ENCODE data around the gene FAM81B.

The FAM81B gene

DNA sequence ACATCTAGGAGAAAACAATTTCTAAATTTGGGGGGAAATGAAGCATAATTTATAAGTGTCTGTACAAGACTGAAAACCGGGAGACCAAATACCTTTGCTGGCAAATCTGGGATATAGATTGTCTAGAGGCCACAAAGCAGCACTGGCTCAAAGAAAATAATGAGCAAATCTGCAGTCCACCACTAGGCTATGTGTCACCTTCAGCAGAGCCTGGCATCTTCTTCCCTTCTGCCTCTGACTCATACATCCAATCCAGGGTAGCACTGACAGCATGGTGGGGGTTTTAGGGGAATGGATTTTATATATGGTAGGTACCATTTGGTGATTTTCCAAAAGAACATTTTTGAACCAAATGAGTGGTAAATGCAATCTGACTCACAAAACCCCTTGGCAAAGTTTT, 12.8 kb downstream of the FAM81B start:
- DNase-seq: no peak

GRCh38 chr5:95406426-95407090, 15.4 kb downstream of the FAM81B start:
- no peak for DNase-seq

- no peak for DNase-seq
These were observed 19.1 kb downstream of the FAM81B start for GRCh38 chr5:95410279-95410678.

GRCh38 chr5:95411474-95411873, 20.3 kb downstream of the FAM81B start:
- no peak for DNase-seq

DNA sequence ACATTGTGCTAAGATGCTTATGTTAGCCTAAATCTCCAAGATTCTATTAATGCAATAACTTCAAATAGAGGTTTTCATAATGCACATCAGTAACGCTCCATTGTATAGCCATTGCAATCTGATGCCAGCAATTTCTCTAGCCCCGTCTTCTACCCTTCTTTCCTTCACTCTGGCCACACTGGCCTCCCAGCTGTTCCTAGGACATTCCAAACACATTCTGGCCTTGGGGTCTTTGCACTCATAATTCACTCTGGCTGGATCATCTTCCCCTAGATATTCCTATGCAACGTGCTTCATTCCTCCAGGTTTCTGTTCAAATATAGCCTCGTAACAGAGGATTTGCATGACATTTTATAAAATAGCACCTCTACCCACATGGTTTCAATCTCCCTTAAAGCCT, 23.3 kb downstream of the FAM81B start:
- DNase-seq: no peak

DNA sequence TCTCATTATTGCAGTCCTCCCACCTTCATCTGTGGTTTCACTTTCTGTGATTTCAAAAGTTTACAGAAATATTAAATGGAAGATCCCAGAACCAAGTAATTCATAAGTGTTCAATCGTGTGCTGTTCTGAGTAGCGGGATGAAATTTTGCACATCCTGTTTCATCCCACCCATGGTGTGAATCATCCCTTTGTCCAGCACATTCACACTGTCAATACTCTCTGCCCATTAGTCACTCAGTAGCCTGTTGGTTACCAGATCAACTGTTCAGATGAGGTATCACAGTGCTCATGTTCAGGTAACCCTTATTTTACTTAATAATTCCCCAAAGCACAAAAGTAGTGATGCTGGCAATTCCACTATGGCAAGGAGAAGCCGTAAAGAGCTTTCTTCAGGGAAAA, 26.8 kb downstream of the FAM81B start:
- DNase-seq: no peak

DNA sequence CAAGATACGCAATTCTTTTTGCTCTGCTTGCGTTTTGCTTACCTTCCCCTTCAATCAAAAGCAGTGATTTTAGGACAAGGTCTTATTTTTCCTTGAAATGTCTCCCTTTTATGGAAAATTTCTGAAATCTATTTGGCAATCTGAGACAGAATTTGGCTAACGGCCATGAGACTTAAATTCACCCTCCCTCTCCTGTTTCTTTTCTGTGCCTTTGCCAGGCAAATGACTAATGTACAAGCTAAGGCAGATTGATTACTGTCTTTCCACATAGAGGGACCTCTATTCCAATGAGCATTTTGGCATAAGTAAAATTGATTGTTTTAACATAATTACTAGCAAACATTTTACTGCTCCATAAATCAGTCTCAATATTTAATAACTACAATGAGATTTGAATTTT, 31.7 kb downstream of the FAM81B start:
- no peak for DNase-seq

DNA sequence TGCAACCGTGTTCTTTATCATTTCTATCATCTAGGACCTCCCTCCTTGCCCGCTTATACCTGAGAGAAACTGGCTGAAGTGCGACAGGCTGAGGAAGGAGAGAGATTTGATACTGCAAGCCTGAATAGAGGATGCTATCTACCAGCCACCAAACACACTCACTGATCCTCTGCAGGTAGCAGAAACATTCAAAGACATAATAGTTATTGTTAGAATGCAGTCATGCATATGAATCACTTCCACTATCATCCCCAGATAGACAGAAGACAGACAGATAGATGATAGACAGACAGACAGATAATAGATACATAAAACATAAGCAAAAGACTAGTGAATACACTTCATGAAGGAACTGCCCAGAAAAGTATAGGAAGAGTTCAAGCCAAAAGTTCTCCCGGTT, 32.9 kb downstream of the FAM81B start:
- DNase-seq: no peak

GRCh38 chr5:95424526-95424925, 33.4 kb downstream of the FAM81B start:
- DNase-seq: no peak

GRCh38 chr5:95426227-95426626, 35.1 kb downstream of the FAM81B start:
- DNase-seq: no peak

DNA sequence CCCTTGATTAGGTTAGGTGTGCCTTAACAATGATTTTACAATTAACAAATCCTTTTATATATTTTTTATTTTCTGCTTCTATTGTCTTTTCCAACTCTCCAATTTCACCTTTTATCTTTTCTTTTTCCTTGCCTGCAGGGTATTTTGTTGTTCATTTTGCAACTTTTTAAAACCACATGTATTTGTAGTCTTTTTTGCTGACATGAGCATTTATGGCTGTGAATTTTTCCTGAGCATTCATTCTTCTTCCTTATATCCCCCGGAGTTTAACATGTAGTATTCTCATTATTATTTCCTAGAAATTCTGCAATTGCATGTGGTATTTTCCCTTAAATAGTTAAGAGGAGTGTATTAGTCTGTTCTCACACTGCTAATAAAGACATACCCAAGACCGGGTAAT, 41.6 kb downstream of the FAM81B start:
- no peak for DNase-seq

- no peak for DNase-seq
These were observed 48.8 kb downstream of the FAM81B start for GRCh38 chr5:95439801-95440493.

- no peak for DNase-seq
These were observed 49.7 kb downstream of the FAM81B start for GRCh38 chr5:95440825-95441224.

GRCh38 chr5:95441636-95442035, 50.5 kb downstream of the FAM81B start:
- DNase-seq: no peak

DNA sequence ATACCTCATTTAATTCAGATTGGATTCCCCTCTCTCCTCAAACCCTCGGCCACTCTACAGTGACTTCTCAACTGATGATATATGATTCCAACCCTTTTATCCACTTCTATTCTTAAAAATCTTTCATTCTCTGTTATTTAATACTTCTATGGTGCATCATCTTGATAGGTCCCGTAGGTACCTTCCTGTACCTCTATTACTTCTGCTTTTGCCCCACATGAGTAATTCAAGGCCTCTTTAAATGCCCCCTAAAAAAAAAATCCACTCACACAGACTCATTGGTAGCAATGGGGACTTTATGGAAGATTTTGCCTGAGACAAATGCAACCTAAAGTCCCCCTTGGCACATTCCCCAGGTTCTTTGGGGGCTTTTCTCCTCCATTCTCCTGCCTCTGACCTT, 54.3 kb downstream of the FAM81B start:
- DNase-seq: no peak

- DNase-seq: no peak
These were observed 54.8 kb downstream of the FAM81B start for GRCh38 chr5:95445995-95446394.

- no peak for DNase-seq
These were observed 55.5 kb downstream of the FAM81B start for GRCh38 chr5:95446560-95447221.

- no peak for DNase-seq
These were observed 56.8 kb downstream of the FAM81B start for GRCh38 chr5:95447961-95448360.

DNA sequence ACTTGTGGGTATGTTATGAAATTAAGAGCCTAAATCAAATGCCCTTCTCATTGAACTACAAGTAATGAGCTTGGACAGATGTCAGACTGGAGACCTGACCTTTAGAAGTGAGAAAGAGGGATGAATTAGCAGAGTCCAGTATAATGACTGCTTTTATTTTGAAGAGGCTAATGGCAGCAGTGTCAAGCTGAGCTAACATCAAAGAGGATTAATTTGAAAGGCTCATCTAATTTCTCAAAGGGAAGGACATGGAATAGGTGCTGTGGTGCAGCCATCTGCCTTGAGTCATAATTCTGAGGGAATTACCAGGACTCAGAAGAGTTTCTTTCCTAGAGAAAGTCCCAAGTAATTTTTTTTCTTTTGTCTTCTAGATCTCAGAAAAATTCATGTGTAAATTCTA, 57.6 kb downstream of the FAM81B start:
- DNase-seq: no peak

DNA sequence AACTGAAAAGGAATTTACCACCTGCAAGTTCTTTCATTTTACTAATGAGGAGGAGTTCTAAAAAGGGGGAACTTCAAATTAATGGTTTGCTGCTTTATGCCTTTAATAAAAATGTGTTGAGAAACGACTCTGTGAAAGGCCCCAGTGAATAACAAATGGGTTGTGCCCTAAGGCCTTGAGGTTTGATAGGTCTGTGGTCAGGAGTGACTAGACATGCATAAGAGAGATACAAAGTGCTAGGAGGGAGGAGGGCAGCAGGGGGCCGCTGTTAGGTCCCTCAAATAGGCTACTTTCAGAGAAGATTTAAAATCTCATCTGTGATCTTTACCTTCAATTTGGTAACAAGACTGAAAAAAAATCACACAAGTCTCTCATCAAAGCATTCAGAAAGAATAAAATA, 58.3 kb downstream of the FAM81B start:
- DNase-seq: no peak

DNA sequence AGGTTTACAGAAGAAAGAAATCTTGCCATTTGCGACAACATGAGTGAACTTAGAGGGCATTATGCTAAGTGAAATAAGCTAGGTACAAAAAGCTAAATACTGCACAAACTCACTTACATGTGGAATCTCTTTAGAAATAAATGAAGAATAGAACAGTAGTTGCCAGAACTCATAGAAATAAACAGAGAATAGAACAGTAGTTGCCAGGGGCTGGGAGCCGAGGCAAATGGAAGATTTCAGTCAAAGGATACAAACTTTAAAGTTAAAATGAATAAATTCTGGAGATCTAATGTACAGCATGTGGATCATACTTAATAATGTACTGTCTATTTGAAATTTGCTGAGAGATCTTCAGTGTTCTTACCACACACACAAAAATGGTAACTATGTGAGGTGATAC, 63.4 kb downstream of the FAM81B start:
- no peak for DNase-seq

- DNase-seq: no peak
These were observed 69.5 kb downstream of the FAM81B start for GRCh38 chr5:95460665-95461064.

DNA sequence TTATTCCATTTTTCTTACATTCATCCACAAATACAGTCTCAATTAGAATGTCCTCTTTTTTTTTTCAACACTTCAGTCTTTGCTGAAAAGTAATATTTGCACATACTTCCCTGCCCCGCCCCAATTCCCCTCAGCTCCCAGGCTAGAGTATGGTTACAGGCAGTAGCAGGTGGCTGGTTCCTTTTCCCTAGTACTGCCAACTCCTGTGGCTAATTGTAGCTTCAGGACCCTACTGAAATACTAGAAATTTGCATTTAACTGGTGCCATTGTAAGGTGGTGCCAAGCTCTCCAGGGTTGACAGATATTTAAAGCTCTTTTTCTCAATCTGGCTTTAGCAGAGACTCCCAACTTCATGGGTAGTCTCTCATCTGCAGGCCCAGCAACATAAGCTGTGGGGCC, 80.3 kb downstream of the FAM81B start:
- no peak for DNase-seq

DNA sequence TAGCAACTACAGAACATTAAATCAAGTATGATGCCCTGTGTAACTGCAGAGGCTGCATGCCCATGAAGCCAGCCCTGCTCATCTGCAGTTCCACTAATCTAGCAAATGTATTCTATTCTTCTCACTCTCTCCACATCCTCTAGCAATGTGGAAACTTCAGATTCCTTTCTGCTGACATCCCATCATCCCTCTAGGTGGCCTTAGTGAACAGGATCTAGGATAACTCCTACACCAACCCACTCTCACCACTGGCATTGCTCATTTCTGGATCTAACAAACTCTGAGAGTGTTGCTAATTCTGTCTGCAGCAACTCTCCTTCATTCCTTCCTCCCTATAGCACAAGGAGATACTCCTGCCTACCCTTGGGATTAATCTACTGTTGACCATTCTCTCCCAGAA, 80.8 kb downstream of the FAM81B start:
- no peak for DNase-seq
